Esophagus muscularis mucosa (tissue), 4 donors: ENCODE data around the gene TALDO1. TPM values are rescaled to one million over a fixed set of nuclear protein-coding genes. Genes with fewer than 3 reads are reported as not detected.

Experiments used
- DNase-seq: peaks from one replicate; pipeline ENCODE4 v3.0.0-alpha.2; 2017; ENCODE audit errors: extremely low spot score
- H3K27ac ChIP-seq, 4 donors: fragments of 200-600 bp; sonication (generic); replicated peaks in 1 of 4; 1 replicate in 3 of 4; 2 replicates in 1 of 4; pipeline ENCODE4 v1.5.1; 2016 to 2019; ENCODE audit warnings: mild to moderate bottlenecking in 1 of 4
- H3K27me3 ChIP-seq, 4 donors: fragments of 200-600 bp; sonication (generic); one replicate each; pipeline versions ENCODE4 v1.5.1 to v1.6.0; 2016 to 2019
- H3K36me3 ChIP-seq, 4 donors: fragments of 200-600 bp; sonication (generic); one replicate each; pipeline ENCODE4 v1.5.1; 2016 to 2019
- H3K4me1 ChIP-seq, 4 donors: fragments of 200-600 bp; sonication (generic); one replicate each; pipeline ENCODE4 v1.5.1; 2016 to 2019
- H3K4me3 ChIP-seq, 4 donors: fragments of 200-600 bp; sonication (generic); 1 replicate in 2 of 4; 2 replicates in 2 of 4; pipeline ENCODE4 v1.5.1; 2016 to 2019; ENCODE audit warnings: mild to moderate bottlenecking in 4 of 4, moderate library complexity in 1 of 4
- H3K9me3 ChIP-seq, 4 donors: fragments of 200-600 bp; sonication (generic); 1 replicate in 3 of 4; 2 replicates in 1 of 4; pipeline ENCODE4 v1.5.1; 2016 to 2019
- EP300 ChIP-seq: sonication (generic); formaldehyde crosslinking; IDR thresholded peaks from one replicate; pipeline ENCODE4 v1.6.1; 2017; ENCODE audit warnings: antibody characterized with exemption
- POLR2A ChIP-seq: fragments of 450-650 bp; IDR thresholded peaks from one replicate; pipeline ENCODE4 v1.6.1; 2017; ENCODE audit warnings: antibody characterized with exemption, moderate library complexity, mild to moderate bottlenecking, low read depth
- POLR2AphosphoS5 ChIP-seq, 2 donors: sonication (generic); formaldehyde crosslinking; IDR thresholded peaks; one replicate each; pipeline ENCODE4 v1.6.1; 2017; ENCODE audit warnings: antibody characterized with exemption in 2 of 2
- WGBS: methylation state at CpG from one replicate; pipeline ENCODE4 v1.1.5; 2018; 5-methylcytosine and 5-hydroxymethylcytosine counted together
- intact Hi-C: fragments of 100-400 bp; cut with DNase I; formaldehyde crosslinking; loops from one replicate; pipeline ENCODE4 v1.15.1; 2023
- total RNA-seq, 4 donors: library from RNA; depleted of rRNA; stranded (reverse); fragments of >200 nt; gene quantifications; one replicate each; pipeline versions ENCODE4 v1.1.0 to v1.2.1, GENCODE V29; 2016
- TF ChIP-seq, protein P1 (sequence below), 3 experiments: fragments of 200-600 bp in 2 of 3; fragments of 450-650 bp in 1 of 3; sonication (generic) in 2 of 3; IDR thresholded peaks; one replicate each; pipeline ENCODE4 v1.5.1; 2017 to 2019; ENCODE audit warnings: antibody characterized with exemption in 3 of 3, mild to moderate bottlenecking in 2 of 3, moderate library complexity in 1 of 3

Gene TALDO1
- total RNA-seq, 4 donors from 2014 or later = 168 to 231 (median 186) TPM

DNA sequence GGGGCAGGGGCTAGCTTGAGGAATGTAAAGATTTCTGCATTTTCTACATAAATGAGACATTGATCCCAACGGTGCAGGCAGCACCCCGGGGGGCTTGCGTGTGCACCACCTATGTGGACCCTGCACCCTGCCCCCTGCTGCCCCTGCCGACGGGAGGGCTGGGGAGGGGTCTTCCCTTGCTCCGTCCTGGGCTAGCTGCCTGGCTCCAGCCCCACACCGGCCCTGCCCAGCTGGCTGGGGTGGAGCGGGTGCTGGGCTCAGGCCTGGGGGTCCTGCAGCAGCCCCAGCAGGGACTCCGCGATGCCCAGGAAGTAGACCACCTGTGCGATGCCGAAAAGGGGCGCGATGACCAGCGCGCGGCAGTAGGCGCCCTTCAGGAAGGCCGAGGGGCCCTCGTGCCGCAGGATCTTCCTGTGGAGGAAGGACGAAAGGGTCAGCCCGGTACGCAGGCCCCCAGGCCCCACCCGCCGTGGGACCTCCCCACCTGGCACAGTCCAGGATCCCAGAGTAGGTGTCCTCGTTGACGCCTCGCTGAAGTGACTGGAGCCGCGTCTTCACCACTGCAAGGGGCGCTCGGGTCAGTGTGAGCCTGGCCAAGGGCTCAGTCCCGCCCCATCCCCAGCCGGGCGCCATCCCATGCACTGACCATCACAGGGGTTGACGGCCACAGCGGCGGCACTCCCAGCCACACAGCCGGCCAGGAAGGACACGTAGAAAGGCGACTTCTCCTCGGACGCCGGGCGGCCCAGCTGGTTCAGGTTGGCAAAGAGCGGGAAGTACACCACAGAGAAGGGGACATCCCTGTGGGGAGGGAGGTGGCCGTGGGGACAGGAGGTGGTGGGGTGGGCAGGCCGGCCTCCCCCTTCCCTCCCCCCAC is 44.6 kb downstream of the TALDO1 start:
- TF ChIP-seq, protein P1, sequence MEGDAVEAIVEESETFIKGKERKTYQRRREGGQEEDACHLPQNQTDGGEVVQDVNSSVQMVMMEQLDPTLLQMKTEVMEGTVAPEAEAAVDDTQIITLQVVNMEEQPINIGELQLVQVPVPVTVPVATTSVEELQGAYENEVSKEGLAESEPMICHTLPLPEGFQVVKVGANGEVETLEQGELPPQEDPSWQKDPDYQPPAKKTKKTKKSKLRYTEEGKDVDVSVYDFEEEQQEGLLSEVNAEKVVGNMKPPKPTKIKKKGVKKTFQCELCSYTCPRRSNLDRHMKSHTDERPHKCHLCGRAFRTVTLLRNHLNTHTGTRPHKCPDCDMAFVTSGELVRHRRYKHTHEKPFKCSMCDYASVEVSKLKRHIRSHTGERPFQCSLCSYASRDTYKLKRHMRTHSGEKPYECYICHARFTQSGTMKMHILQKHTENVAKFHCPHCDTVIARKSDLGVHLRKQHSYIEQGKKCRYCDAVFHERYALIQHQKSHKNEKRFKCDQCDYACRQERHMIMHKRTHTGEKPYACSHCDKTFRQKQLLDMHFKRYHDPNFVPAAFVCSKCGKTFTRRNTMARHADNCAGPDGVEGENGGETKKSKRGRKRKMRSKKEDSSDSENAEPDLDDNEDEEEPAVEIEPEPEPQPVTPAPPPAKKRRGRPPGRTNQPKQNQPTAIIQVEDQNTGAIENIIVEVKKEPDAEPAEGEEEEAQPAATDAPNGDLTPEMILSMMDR (IDR thresholded peaks at IDR 0.05) = no peak
- TF ChIP-seq POLR2A = no peak
- TF ChIP-seq POLR2AphosphoS5 (IDR thresholded peaks at IDR 0.05) = no peak
- TF ChIP-seq EP300 = no peak
- no peak for DNase-seq
- H3K27ac ChIP-seq = no peak overlapping the region
- H3K36me3 ChIP-seq = peaks cover 0 to 28% (median 25%) of the 10 kb centered on the region in 4 donors
- H3K4me1 ChIP-seq = peaks cover 23 to 48% (median 35%) of the 10 kb centered on the region in 4 donors
- H3K9me3 ChIP-seq = no peaks in the 10 kb centered on the region
- intact Hi-C loops = no loop called here
- WGBS = 87% methylated on average over 23 of the region's 49 CpGs
- H3K27me3 ChIP-seq = peaks cover 0 to 42% (median 12%) of the 10 kb centered on the region in 4 donors
- no peak overlapping the region for H3K4me3 ChIP-seq

GRCh38 chr11:792535-792821 is 45.2 kb downstream of the TALDO1 start:
- no peak for DNase-seq
- Histone ChIP-seq H3K9me3 (no peaks in the 10 kb centered on the region), H3K4me1 (peaks cover 28 to 54% (median 41%) of the 10 kb centered on the region in 4 donors), H3K36me3 (peaks cover 0 to 28% (median 25%) of the 10 kb centered on the region in 4 donors), H3K27me3 (peaks cover 0 to 42% (median 12%) of the 10 kb centered on the region in 4 donors), H3K4me3 (no peak overlapping the region), H3K27ac (no peak overlapping the region)
- intact Hi-C loops = no loop called here
- WGBS = 90% methylated on average over 5 of the region's 15 CpGs
- TF ChIP-seq EP300 (no peak), POLR2AphosphoS5 (IDR thresholded peaks at IDR 0.05) (no peak)
- TF ChIP-seq, protein P1 (IDR thresholded peaks at IDR 0.05) = no peak

GRCh38 chr11:792873-793272 is 45.6 kb downstream of the TALDO1 start:
- no peak for DNase-seq
- no peak for TF ChIP-seq POLR2AphosphoS5 (IDR thresholded peaks at IDR 0.05)
- TF ChIP-seq, protein P1 (IDR thresholded peaks at IDR 0.05) = no peak
- no peak for TF ChIP-seq POLR2A
- TF ChIP-seq EP300 = no peak
- 92% methylated on average over 12 of the region's 13 CpGs for WGBS
- H3K27me3 ChIP-seq = peaks cover 0 to 38% (median 12%) of the 10 kb centered on the region in 4 donors
- intact Hi-C loops = no loop called here
- peaks cover 28 to 58% (median 44%) of the 10 kb centered on the region in 4 donors for H3K4me1 ChIP-seq
- H3K9me3 ChIP-seq = no peaks in the 10 kb centered on the region
- no peak overlapping the region for H3K27ac ChIP-seq
- H3K36me3 ChIP-seq = peaks cover 0 to 28% (median 25%) of the 10 kb centered on the region in 4 donors
- no peak overlapping the region for H3K4me3 ChIP-seq

GRCh38 chr11:793556-793955 is 46.3 kb downstream of the TALDO1 start:
- intact Hi-C loops = no loop called here
- Histone ChIP-seq H3K4me1 (peaks cover 32 to 63% (median 48%) of the 10 kb centered on the region in 4 donors), H3K4me3 (no peak overlapping the region), H3K27ac (no peak overlapping the region), H3K36me3 (peaks cover 0 to 28% (median 25%) of the 10 kb centered on the region in 4 donors), H3K9me3 (no peaks in the 10 kb centered on the region), H3K27me3 (peaks cover 0 to 31% (median 11%) of the 10 kb centered on the region in 4 donors)
- 100% methylated on average over 3 of the region's 7 CpGs for WGBS
- DNase-seq = no peak
- TF ChIP-seq, protein P1 (IDR thresholded peaks at IDR 0.05) = no peak
- TF ChIP-seq POLR2A (no peak), EP300 (no peak), POLR2AphosphoS5 (IDR thresholded peaks at IDR 0.05) (no peak)
